Keratinocyte (primary cell): Measurements from ENCODE around the gene HINT2. TPM values are rescaled to one million over a fixed set of nuclear protein-coding genes. Genes with fewer than 3 reads are reported as not detected.

Experiments used
- DNase-seq: peaks from one replicate; pipeline ENCODE4 v3.0.0-alpha.2; 2011; ENCODE audit warnings: low read depth, missing footprints, low spot score
- FAIRE-seq: peaks from 2 replicates; lab custom pipeline; 2011; peaks lifted over from hg19 to GRCh38; lab: Jason Lieb, UNC
- H2AFZ ChIP-seq: 2 replicates; pipeline ENCODE4 v1.6.0; 2012; ENCODE audit warnings: low read length, control low read depth, inconsistent platforms; ENCODE audit not compliant: control insufficient read depth
- H3K27ac ChIP-seq: 2 replicates; pipeline ENCODE4 v1.5.1; 2011; ENCODE audit warnings: low read length; ENCODE audit not compliant: control insufficient read depth, insufficient read depth
- H3K27me3 ChIP-seq: 3 replicates; pipeline ENCODE4 v1.6.0; 2011; ENCODE audit warnings: low read length; ENCODE audit not compliant: control insufficient read depth, insufficient read depth; ENCODE audit errors: extremely low read depth
- H3K36me3 ChIP-seq, 2 experiments: 2 replicates in 1 of 2; 3 replicates in 1 of 2; pipeline ENCODE4 v1.5.1; 2011; ENCODE audit warnings: low read length in 2 of 2, mild to moderate bottlenecking in 1 of 2; ENCODE audit not compliant: control insufficient read depth in 2 of 2, insufficient read depth in 2 of 2; ENCODE audit errors: extremely low read depth in 1 of 2
- H3K4me1 ChIP-seq: 3 replicates; pipeline ENCODE4 v1.5.1; 2011; ENCODE audit warnings: low read length; ENCODE audit not compliant: control insufficient read depth, insufficient read depth; ENCODE audit errors: extremely low read depth
- H3K4me2 ChIP-seq: 3 replicates; pipeline ENCODE4 v1.6.0; 2011; ENCODE audit warnings: low read depth, low read length; ENCODE audit not compliant: control insufficient read depth, insufficient read depth; ENCODE audit errors: extremely low read depth
- H3K4me3 ChIP-seq, 3 experiments: fragments of 200-600 bp in 1 of 3; sonication (generic) in 1 of 3; 2 replicates in 2 of 3; 3 replicates in 1 of 3; pipeline ENCODE4 v1.5.1; 2011 to 2016; ENCODE audit warnings: low read length in 3 of 3, mild to moderate bottlenecking in 3 of 3, control low read depth in 2 of 3, inconsistent platforms in 1 of 3, low read depth in 1 of 3, mixed read lengths in 1 of 3, mixed run types in 1 of 3, moderate library complexity in 1 of 3; ENCODE audit not compliant: control insufficient read depth in 2 of 3, insufficient read depth in 2 of 3; ENCODE audit errors: extremely low read depth in 1 of 3
- H3K79me2 ChIP-seq: 2 replicates; pipeline ENCODE4 v1.6.0; 2012; ENCODE audit warnings: low read length; ENCODE audit not compliant: control insufficient read depth, insufficient read depth
- H3K9ac ChIP-seq: 3 replicates; pipeline ENCODE4 v1.6.0; 2011; ENCODE audit warnings: low read length; ENCODE audit not compliant: control insufficient read depth, insufficient read depth; ENCODE audit errors: extremely low read depth
- H3K9me1 ChIP-seq: 3 replicates; pipeline ENCODE4 v1.6.0; 2011; ENCODE audit warnings: low read length; ENCODE audit not compliant: control insufficient read depth, insufficient read depth; ENCODE audit errors: extremely low read depth
- H3K9me3 ChIP-seq: 2 replicates; pipeline ENCODE4 v1.5.1; 2012; ENCODE audit warnings: low read depth, low read length; ENCODE audit not compliant: control insufficient read depth
- H4K20me1 ChIP-seq: 3 replicates; pipeline ENCODE4 v1.6.0; 2011; ENCODE audit warnings: low read length; ENCODE audit not compliant: control insufficient read depth, insufficient read depth; ENCODE audit errors: extremely low read depth
- CTCF ChIP-seq, 3 experiments: IDR thresholded peaks in 1 of 3; conservative IDR thresholded peaks in 1 of 3; optimal IDR thresholded peaks in 1 of 3; 2 replicates in 2 of 3; 3 replicates in 1 of 3; pipeline versions ENCODE3 to v1.5.1; 2011; ENCODE audit warnings: low read length in 3 of 3, mild to moderate bottlenecking in 3 of 3, moderate library complexity in 2 of 3, control low read depth in 1 of 3, inconsistent platforms in 1 of 3; ENCODE audit not compliant: insufficient read depth in 2 of 3; ENCODE audit errors: extremely low read depth in 1 of 3
- EZH2 ChIP-seq: IDR thresholded peaks from one replicate; pipeline ENCODE4 v1.6.1; 2012; ENCODE audit warnings: inconsistent platforms, mild to moderate bottlenecking, low read length, moderate library complexity
- dilution Hi-C: fragments of 300-500 bp; cut with MboI; formaldehyde crosslinking; loops from one replicate; pipeline ENCODE4 v1.7.0; 2020; ENCODE audit warnings: low sequenced_read_pairs; ENCODE audit not compliant: extremely low pct_ligation_motif_present
- polyA plus RNA-seq, 5 experiments: library from polyadenylated mRNA; depleted of rRNA in 3 of 5; stranded (reverse) in 3 of 5; stranded (forward) in 1 of 5; unstranded in 1 of 5; fragments of >200 nt; gene quantifications; 1 replicate in 1 of 5; 2 replicates in 3 of 5; 3 replicates in 1 of 5; pipeline versions ENCODE4 v1.2.1 to v1.2.3, GENCODE V29; 2011 to 2012; ENCODE audit warnings: missing spikeins in 2 of 5, low read depth in 1 of 5, low replicate concordance in 1 of 5

The HINT2 gene
- polyA plus RNA-seq, 1 donor (not counting 4 experiments of a cell fraction or from before 2014, with no cell fraction given), result 16.6 TPM

DNA sequence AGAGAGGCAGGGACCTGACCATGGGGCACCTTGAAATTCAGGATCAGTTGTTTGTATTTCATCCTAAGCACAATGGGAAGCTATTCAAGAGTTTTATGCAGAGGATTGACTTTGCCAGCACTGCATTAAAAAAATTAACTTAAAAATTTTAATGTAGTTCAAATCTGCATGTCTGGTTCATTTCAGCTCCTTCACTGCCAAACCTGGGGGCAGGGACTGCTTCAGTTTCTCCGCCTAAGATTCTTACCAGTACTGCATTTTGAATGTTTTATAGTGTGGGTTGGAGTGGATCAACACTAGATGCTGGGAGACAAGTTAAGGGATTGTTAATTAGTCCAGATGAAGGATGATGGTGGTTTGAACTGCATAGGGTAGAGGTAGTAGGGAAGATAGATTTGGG is 45.1 kb downstream of the HINT2 start:
- Histone ChIP-seq H3K4me1 (peaks cover 11% of the 10 kb centered on the region), H3K79me2 (no peaks in the 10 kb centered on the region), H3K4me3 (no peak overlapping the region), H3K4me2 (no peak overlapping the region), H3K9me3 (no peaks in the 10 kb centered on the region), H2AFZ (no peak overlapping the region), H3K36me3 (no peaks in the 10 kb centered on the region), H3K9ac (no peak overlapping the region), H3K27ac (no peak overlapping the region), H3K27me3 (no peaks in the 10 kb centered on the region), H4K20me1 (no peaks in the 10 kb centered on the region), H3K9me1 (no peaks in the 10 kb centered on the region)
- no peak for DNase-seq
- TF ChIP-seq EZH2 (no peak), CTCF (optimal IDR thresholded peaks at IDR 0.05 in 1 of 3, IDR thresholded peaks at IDR 0.05 in 1 of 3, conservative IDR thresholded peaks at IDR 0.05 in 1 of 3; ENCODE audit: extremely low read depth in 1 of 3, insufficient read depth in 2 of 3, low read length in 3 of 3) (no peak)
- FAIRE-seq, result no peak
- dilution Hi-C loops, result no loop called here

GRCh38 chr9:35767458-35767857 is 47.4 kb downstream of the HINT2 start:
- dilution Hi-C loops, result no loop called here
- no peaks in the 10 kb centered on the region for H3K9me3 ChIP-seq
- peaks cover 11% of the 10 kb centered on the region for H3K4me1 ChIP-seq
- H3K36me3 ChIP-seq, result no peaks in the 10 kb centered on the region
- no peak overlapping the region for H3K9ac ChIP-seq
- H4K20me1 ChIP-seq, result no peaks in the 10 kb centered on the region
- no peak overlapping the region for H3K4me2 ChIP-seq
- H3K9me1 ChIP-seq, result no peaks in the 10 kb centered on the region
- H3K27me3 ChIP-seq, result no peaks in the 10 kb centered on the region
- no peak for TF ChIP-seq EZH2
- no peak overlapping the region for H3K27ac ChIP-seq
- FAIRE-seq, result no peak
- DNase-seq, result no peak
- H2AFZ ChIP-seq, result no peak overlapping the region
- H3K79me2 ChIP-seq, result no peaks in the 10 kb centered on the region
- no peak overlapping the region for H3K4me3 ChIP-seq

DNA sequence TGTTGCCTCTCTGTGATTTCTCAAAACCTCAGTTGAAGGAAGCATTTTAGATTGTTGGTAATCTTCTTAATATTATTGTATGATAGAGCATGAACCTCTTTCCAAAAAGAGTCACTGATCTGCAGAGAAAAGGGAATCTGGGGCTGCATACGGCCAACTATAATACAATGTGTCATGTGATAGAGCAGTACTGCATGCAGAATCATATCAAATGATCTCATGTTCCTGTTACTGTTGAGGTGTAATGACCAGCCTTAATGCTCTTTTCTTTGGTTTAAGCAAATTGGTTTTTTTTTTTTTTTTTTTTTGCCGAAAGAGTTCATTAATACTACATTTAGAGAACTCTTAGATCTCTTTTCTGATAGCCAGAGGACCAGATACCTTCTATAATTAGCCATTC is 47.8 kb downstream of the HINT2 start:
- H3K79me2 ChIP-seq, result no peaks in the 10 kb centered on the region

More for the DNA sequence above, 47.8 kb downstream of the HINT2 start:
- dilution Hi-C loops, result no loop called here
- Histone ChIP-seq H3K4me3 (no peak overlapping the region), H3K27ac (no peak overlapping the region), H3K4me2 (no peak overlapping the region), H3K9me3 (no peaks in the 10 kb centered on the region), H3K4me1 (peaks cover 8% of the 10 kb centered on the region), H3K9ac (no peak overlapping the region), H3K9me1 (no peaks in the 10 kb centered on the region), H2AFZ (no peak overlapping the region), H3K27me3 (no peaks in the 10 kb centered on the region), H3K36me3 (no peaks in the 10 kb centered on the region), H4K20me1 (no peaks in the 10 kb centered on the region)
- TF ChIP-seq CTCF (optimal IDR thresholded peaks at IDR 0.05 in 1 of 3, IDR thresholded peaks at IDR 0.05 in 1 of 3, conservative IDR thresholded peaks at IDR 0.05 in 1 of 3; ENCODE audit: extremely low read depth in 1 of 3, insufficient read depth in 2 of 3, low read length in 3 of 3), result no peak
- no peak for TF ChIP-seq EZH2
- no peak for DNase-seq
- no peak for FAIRE-seq
